ENCODE results near the gene CAMKK2. TPM values are rescaled to one million over a fixed set of nuclear protein-coding genes. Genes with fewer than 3 reads are reported as not detected.

CAMKK2 gene
- polyA plus RNA-seq, 1 experiment = 35.8 TPM

DNA sequence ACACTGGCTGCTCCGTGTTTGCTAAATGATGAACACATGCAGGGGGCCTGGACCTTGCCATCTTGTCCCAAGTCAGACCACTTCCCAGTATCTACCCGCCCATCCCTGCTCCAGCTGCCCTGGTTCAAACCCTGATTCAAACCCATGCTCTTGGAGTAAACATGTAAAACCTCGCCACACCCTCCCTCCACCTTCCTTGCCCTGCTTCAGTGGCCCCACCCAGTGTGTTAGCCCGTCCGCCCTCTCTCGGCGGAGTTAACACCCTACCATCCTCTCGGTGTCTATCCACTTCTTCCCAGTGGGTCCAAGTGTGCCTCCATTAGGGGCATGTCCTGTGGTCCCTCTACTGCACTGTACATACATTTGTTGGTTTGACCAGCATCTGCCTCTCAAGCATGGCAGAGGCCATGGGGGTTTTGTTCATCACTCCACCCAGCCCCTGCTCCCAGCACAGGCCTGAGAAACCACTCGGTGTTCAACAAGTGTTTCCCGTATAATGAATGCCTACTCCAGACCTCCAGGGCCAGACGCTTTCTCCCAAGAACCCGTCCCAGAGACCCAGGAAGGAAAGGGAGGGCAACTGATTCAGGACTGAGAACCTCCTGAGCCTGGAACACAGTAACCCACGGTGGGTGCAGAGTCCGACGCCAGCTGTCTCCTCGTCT, 49.5 kb downstream of the CAMKK2 start:
- ChIA-PET POLR2A (no interaction called here), CTCF (interaction anchor here (1.1 kb wide), 1 partner anchor 12 kb away, joined by 3 read pairs; no protein-coding TSS in a partner anchor)
- Histone ChIP-seq H3K36me3 (ENCODE audit: control insufficient read depth, insufficient read depth, low read length) (peaks cover 35% of the 10 kb centered on the region), H3K4me3 (ENCODE audit: low read depth, low read length) (no peak overlapping the region), H3K27me3 (ENCODE audit: control insufficient read depth, insufficient read depth, low read length) (no peaks in the 10 kb centered on the region)
- no peak for DNase-seq (ENCODE audit: low read depth)
- TF ChIP-seq, protein P1, sequence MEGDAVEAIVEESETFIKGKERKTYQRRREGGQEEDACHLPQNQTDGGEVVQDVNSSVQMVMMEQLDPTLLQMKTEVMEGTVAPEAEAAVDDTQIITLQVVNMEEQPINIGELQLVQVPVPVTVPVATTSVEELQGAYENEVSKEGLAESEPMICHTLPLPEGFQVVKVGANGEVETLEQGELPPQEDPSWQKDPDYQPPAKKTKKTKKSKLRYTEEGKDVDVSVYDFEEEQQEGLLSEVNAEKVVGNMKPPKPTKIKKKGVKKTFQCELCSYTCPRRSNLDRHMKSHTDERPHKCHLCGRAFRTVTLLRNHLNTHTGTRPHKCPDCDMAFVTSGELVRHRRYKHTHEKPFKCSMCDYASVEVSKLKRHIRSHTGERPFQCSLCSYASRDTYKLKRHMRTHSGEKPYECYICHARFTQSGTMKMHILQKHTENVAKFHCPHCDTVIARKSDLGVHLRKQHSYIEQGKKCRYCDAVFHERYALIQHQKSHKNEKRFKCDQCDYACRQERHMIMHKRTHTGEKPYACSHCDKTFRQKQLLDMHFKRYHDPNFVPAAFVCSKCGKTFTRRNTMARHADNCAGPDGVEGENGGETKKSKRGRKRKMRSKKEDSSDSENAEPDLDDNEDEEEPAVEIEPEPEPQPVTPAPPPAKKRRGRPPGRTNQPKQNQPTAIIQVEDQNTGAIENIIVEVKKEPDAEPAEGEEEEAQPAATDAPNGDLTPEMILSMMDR (IDR thresholded peaks at IDR 0.05; ENCODE audit: insufficient read depth, low read depth, low read length) = no peak

DNA sequence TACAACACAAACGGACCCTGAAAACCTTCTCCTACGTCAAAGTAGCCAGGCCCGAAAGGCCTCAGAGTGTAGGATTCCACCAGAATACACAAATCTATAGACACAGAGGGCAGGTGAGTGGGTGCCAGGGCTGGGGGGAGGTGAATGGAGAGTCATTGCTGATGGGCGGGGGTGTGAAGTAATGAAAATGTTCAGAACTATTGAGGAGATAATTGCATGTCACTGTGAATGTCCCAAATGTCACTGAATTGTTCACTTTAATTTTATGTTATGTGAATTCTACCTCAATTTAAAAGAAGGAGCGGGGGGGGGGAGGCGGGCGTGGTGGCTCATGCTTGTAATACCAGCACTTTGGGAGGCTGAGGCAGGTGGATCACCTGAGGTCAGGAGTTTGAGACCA, 50.6 kb downstream of the CAMKK2 start:
- H3K36me3 ChIP-seq (ENCODE audit: control insufficient read depth, insufficient read depth, low read length) = peaks cover 33% of the 10 kb centered on the region
- H3K4me3 ChIP-seq (ENCODE audit: low read depth, low read length) = no peak overlapping the region
- TF ChIP-seq, protein P1 (IDR thresholded peaks at IDR 0.05; ENCODE audit: insufficient read depth, low read depth, low read length) = no peak
- no peaks in the 10 kb centered on the region for H3K27me3 ChIP-seq (ENCODE audit: control insufficient read depth, insufficient read depth, low read length)
- DNase-seq (ENCODE audit: low read depth) = no peak
- POLR2A ChIA-PET = no interaction called here
- CTCF ChIA-PET = interaction anchor here (0.7 kb wide), 1 partner anchor 240 kb away, joined by 3 read pairs; no protein-coding TSS in a partner anchor

DNA sequence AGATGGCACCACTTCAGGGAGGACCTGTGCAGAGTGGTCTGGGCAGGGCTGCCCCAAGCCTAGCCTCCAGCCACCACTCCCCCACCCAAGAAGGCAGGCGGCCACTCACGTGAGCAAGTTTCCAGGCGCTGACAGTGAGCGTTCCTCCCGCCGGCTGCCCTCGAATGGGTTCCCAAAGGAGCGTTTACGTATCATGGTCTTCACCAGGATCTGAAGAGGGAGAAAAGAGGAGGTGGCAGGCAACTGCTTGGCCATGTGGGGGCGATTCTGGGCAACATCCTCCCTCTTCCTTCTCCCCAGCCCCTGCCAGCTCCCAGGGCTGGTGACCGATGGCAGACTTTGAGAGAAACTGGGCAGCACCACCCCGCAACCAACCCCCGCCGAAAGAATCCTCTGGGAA, 51.5 kb downstream of the CAMKK2 start:
- TF ChIP-seq, protein P1 (IDR thresholded peaks at IDR 0.05; ENCODE audit: insufficient read depth, low read depth, low read length) = no peak
- POLR2A ChIA-PET = no interaction called here
- CTCF ChIA-PET = interaction anchor here (1.3 kb wide), 1 partner anchor 14 kb away, joined by 4 read pairs; no protein-coding TSS in a partner anchor
- no peak overlapping the region for H3K4me3 ChIP-seq (ENCODE audit: low read depth, low read length)
- no peaks in the 10 kb centered on the region for H3K27me3 ChIP-seq (ENCODE audit: control insufficient read depth, insufficient read depth, low read length)
- DNase-seq (ENCODE audit: low read depth) = no peak
- H3K36me3 ChIP-seq (ENCODE audit: control insufficient read depth, insufficient read depth, low read length) = peaks cover 31% of the 10 kb centered on the region

DNA sequence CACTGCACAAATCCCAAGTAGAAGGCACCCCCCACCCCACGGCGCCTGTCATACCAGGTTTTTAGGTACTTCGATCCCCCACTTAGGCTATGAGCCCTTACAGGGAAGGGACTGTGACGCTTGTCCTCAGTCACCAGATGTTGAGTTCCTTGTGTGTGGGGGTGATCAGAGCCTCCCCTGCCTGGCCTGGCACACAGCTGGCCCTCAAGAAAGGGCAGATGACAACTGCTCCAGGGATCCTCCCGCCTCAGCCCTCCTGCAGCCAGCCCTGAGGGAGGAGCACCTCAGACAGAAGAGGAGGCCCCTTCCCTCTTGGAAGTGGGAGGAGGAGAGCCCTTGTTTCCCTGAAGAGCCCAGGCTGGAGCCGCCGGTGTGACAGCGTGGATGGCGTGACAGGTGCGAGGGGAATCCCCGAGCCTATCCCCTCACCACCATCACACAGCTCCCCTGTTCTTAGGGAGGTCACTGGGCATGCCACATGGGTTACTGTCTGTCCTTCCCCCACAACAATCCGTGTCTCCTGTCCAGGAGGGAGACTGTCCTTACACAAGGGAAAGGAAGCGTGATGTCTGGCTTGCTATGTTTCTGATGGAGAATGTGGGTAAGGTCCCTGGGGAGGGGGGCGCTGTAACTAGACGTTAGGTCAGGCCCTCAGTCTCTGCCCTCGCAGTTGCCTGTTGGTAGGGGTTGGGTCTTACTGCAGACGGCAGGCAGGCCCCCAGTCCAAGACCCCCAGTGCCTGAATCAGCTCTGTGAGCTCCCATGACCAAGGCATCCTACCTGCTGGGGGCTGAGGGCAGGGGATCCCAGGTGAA, 55.1 kb downstream of the CAMKK2 start:
- Histone ChIP-seq H3K27me3 (ENCODE audit: control insufficient read depth, insufficient read depth, low read length) (no peaks in the 10 kb centered on the region), H3K36me3 (ENCODE audit: control insufficient read depth, insufficient read depth, low read length) (peaks cover 13% of the 10 kb centered on the region), H3K4me3 (ENCODE audit: low read depth, low read length) (no peak overlapping the region)
- ChIA-PET POLR2A (no interaction called here), CTCF (no interaction called here)
- no peak for DNase-seq (ENCODE audit: low read depth)
- TF ChIP-seq, protein P1 (IDR thresholded peaks at IDR 0.05; ENCODE audit: insufficient read depth, low read depth, low read length) = no peak

DNA sequence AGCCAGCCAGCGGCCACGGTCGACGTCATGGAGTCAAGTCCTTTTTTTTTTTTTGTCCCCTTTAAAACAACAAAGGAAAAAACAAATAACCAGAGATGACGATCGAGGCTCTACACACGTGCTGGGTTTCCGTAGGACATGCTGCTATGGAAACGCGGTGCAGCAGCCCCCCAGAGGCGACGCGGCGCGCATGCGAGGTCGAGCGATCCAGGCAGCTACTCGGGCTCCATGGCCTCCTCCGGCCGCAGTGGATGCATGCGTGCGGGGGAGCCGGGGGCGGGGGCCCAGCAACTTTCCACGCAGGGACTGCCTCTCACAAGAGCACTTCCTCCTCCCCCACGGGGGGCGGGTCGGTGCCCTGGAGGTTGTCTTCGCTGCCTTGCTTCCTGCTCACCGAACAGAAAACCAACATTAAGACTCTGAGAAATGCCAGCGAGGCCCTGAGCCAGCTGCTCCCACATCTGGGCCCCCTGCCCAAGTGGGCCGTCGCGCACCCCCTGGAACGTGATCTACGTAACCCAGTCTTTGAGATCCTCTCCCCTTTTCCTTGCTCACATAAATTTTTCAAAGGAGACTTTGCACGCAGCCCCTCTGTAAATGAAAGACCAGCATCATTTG, 55.9 kb downstream of the CAMKK2 start:
- H3K36me3 ChIP-seq (ENCODE audit: control insufficient read depth, insufficient read depth, low read length) = peaks cover 17% of the 10 kb centered on the region
- ChIA-PET POLR2A (no interaction called here), CTCF (no interaction called here)
- TF ChIP-seq, protein P1 (IDR thresholded peaks at IDR 0.05; ENCODE audit: insufficient read depth, low read depth, low read length) = no peak
- H3K4me3 ChIP-seq (ENCODE audit: low read depth, low read length) = no peak overlapping the region
- no peak for DNase-seq (ENCODE audit: low read depth)
- no peaks in the 10 kb centered on the region for H3K27me3 ChIP-seq (ENCODE audit: control insufficient read depth, insufficient read depth, low read length)
